Bronchial epithelial cell (primary cell): ENCODE data around the gene PLA2G3. TPM values are rescaled to one million over a fixed set of nuclear protein-coding genes. Genes with fewer than 3 reads are reported as not detected.
A peak's percentile ranks its signal among the peaks of the same experiment; 100 is the strongest.

Experiments used
- DNase-seq: peaks from one replicate; pipeline ENCODE4 v3.0.0-alpha.2; 2010; ENCODE audit warnings: low read depth
- FAIRE-seq: peaks from 2 replicates; lab custom pipeline; 2011; peaks lifted over from hg19 to GRCh38; lab: Jason Lieb, UNC
- H3K27me3 ChIP-seq: 2 replicates; pipeline ENCODE4 v1.5.1; 2011; ENCODE audit warnings: low read length; ENCODE audit not compliant: control insufficient read depth, insufficient read depth
- H3K36me3 ChIP-seq: 2 replicates; pipeline ENCODE4 v1.5.1; 2011; ENCODE audit warnings: low read length; ENCODE audit not compliant: control insufficient read depth, insufficient read depth
- H3K4me3 ChIP-seq: 2 replicates; pipeline ENCODE4 v1.5.1; 2011; ENCODE audit warnings: mild to moderate bottlenecking, low read depth, low read length, control low read depth
- total RNA-seq: library from RNA; depleted of rRNA; stranded (reverse); fragments of >200 nt; gene quantifications from 2 replicates; pipeline ENCODE4 v1.2.1, GENCODE V29; 2014
- TF ChIP-seq, protein P1 (sequence below): IDR thresholded peaks from 2 replicates; pipeline ENCODE4 v1.5.1; 2011; ENCODE audit warnings: mild to moderate bottlenecking, moderate library complexity, low read length, control low read depth, inconsistent platforms; ENCODE audit not compliant: insufficient read depth, severe bottlenecking

Gene PLA2G3
- total RNA-seq, 1 donor from 2014 or later = under 0.01 TPM

GRCh38 chr22:31106731-31107177 is 33.6 kb downstream of the PLA2G3 start:
- no peaks in the 10 kb centered on the region for H3K27me3 ChIP-seq
- FAIRE-seq = no peak
- peak; percentile 32 for DNase-seq
- H3K36me3 ChIP-seq = no peaks in the 10 kb centered on the region
- TF ChIP-seq, protein P1, sequence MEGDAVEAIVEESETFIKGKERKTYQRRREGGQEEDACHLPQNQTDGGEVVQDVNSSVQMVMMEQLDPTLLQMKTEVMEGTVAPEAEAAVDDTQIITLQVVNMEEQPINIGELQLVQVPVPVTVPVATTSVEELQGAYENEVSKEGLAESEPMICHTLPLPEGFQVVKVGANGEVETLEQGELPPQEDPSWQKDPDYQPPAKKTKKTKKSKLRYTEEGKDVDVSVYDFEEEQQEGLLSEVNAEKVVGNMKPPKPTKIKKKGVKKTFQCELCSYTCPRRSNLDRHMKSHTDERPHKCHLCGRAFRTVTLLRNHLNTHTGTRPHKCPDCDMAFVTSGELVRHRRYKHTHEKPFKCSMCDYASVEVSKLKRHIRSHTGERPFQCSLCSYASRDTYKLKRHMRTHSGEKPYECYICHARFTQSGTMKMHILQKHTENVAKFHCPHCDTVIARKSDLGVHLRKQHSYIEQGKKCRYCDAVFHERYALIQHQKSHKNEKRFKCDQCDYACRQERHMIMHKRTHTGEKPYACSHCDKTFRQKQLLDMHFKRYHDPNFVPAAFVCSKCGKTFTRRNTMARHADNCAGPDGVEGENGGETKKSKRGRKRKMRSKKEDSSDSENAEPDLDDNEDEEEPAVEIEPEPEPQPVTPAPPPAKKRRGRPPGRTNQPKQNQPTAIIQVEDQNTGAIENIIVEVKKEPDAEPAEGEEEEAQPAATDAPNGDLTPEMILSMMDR = no peak
- peak overlapping the region; percentile 57 for H3K4me3 ChIP-seq

DNA sequence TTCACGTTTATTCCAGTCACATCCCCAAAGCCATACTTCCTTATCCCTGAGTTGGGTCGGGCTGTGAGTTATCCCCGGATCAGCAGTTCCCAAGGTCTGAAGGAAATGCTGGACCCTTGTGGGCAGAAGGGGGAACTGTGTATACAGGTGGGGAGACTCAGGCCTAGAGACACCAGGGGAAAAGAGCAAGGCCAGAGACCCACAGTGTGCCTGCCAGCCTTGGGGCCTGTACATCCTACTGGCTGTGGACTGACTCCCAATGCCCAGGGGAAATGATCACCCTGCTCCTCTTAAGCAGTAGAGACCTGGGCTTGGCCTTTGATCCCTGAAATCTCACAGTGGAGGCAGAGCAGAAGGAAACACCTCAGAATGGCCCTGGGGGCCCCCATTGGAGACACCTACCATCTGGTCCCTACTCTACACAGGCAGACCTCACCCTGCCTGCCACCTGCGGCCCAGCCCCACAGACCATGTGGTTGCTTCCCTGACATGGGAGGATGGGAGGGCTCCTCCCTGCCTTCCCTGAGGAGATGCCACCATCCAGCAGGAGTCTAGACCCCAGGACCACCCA is 34.2 kb downstream of the PLA2G3 start:
- Histone ChIP-seq H3K27me3 (no peaks in the 10 kb centered on the region), H3K4me3 (no peak overlapping the region), H3K36me3 (no peaks in the 10 kb centered on the region)
- DNase-seq = no peak
- TF ChIP-seq, protein P1 = no peak
- FAIRE-seq = no peak

DNA sequence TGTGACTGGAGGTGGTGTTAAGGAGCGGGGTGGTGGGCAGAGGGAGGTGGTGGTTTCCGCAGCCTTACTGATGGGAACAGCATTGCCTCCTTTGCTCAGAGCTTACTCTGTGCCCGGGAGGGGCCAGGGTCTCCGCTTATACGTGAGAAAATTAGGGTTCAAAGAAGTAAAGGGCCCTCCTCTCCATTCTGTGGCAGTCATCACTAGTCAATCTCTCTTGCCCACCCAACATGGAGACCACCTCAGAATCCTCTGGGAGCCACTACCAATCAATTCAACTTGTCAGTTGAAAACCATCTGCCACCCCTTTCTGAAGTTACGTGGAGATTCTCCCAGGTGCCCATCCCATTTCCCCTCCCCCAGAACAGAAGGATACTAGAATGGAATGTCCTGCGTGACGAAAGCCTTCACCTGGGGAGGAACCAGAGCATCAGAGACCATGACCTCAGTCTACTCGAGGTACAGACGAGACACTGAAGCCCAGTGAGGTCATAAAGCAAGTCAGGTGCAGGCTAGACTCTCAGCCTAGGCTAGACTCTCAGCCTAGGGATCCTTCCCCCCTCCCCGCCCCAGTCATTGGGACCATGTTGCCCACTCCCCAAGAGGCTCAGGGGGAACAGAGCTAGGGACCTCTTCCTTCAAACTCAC is 34.9 kb downstream of the PLA2G3 start:
- H3K4me3 ChIP-seq = no peak overlapping the region

GRCh38 chr22:31104869-31105268 is 35.4 kb downstream of the PLA2G3 start:
- peaks cover 3% of the 10 kb centered on the region for H3K36me3 ChIP-seq
- FAIRE-seq (no peak), DNase-seq (no peak)
- TF ChIP-seq, protein P1 = peak; percentile 28
- H3K27me3 ChIP-seq = no peaks in the 10 kb centered on the region
- no peak overlapping the region for H3K4me3 ChIP-seq

More for the DNA sequence above, 34.9 kb downstream of the PLA2G3 start:
- Histone ChIP-seq H3K27me3 (no peaks in the 10 kb centered on the region), H3K36me3 (peaks cover 1% of the 10 kb centered on the region)
- DNase-seq (no peak), FAIRE-seq (peak; percentile 95)
- TF ChIP-seq, protein P1 = no peak

GRCh38 chr22:31103899-31104694 is 36.2 kb downstream of the PLA2G3 start:
- TF ChIP-seq, protein P1 = no peak
- FAIRE-seq = no peak
- H3K36me3 ChIP-seq = peaks cover 9% of the 10 kb centered on the region

More at GRCh38 chr22:31103899-31104694, 36.2 kb downstream of the PLA2G3 start:
- Histone ChIP-seq H3K4me3 (no peak overlapping the region), H3K27me3 (no peaks in the 10 kb centered on the region)
- no peak for DNase-seq
